ENCODE results near the gene SPPL2C. TPM values are rescaled to one million over a fixed set of nuclear protein-coding genes. Genes with fewer than 3 reads are reported as not detected.

Gene SPPL2C
- total RNA-seq: not detected in 2 replicates

- DNase-seq: no peak
Observed at GRCh38 chr17:45844695-45845375, at the start of gene SPPL2C. Gene SPPL2C (plus strand): TSS chr17:45844881. CDS start chr17:45844907, 26 bp downstream.

- no peak for DNase-seq
Observed at GRCh38 chr17:45800816-45801215, 43.9 kb upstream of the SPPL2C start.

DNA sequence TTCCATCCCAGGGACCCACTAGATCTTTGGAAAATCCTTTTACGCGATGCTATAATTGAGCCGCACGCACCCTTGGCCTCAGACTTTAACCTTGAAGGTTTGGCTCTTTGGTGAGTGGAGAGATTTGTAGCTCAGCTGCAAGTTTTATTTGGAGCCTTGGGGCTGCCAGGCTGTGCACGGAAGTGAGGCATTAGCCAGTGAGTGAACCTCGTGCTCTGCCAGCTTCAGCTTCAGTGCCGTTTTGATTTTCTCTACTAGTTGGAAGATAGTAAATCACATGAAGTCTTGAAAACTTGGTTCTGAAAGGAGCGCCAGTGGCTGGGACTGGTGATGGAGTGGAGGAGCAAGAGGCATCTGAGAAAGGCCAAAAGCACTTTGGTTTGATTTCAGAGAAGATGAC lies 43.3 kb upstream of the SPPL2C start:
- no peak for DNase-seq

- DNase-seq: no peak
Observed at GRCh38 chr17:45808845-45809244, 35.8 kb upstream of the SPPL2C start.

DNA sequence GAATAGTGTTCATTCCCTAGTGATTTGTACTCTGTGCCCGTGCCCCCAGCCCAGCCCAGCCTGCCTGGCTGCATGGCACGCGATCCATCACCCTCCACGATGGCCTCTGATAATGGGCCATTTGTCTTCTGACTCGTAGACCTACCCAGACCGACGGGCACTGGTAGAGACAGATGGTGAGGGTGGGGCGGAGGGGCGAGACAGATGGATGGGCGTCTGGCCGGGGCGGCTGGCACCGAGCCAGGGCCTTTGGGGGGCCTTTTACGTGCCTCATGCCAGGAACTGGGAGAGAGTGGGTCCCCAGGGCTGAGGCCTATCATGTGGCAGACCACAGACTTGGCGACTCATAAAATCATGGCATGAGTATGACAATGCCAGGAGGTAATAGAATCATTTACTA lies 35.2 kb upstream of the SPPL2C start:
- DNase-seq: no peak

- DNase-seq: peak; percentile 9
Observed at GRCh38 chr17:45812102-45812501, 32.6 kb upstream of the SPPL2C start.

GRCh38 chr17:45813048-45813725 lies 31.5 kb upstream of the SPPL2C start:
- peak; percentile 30 for DNase-seq

DNA sequence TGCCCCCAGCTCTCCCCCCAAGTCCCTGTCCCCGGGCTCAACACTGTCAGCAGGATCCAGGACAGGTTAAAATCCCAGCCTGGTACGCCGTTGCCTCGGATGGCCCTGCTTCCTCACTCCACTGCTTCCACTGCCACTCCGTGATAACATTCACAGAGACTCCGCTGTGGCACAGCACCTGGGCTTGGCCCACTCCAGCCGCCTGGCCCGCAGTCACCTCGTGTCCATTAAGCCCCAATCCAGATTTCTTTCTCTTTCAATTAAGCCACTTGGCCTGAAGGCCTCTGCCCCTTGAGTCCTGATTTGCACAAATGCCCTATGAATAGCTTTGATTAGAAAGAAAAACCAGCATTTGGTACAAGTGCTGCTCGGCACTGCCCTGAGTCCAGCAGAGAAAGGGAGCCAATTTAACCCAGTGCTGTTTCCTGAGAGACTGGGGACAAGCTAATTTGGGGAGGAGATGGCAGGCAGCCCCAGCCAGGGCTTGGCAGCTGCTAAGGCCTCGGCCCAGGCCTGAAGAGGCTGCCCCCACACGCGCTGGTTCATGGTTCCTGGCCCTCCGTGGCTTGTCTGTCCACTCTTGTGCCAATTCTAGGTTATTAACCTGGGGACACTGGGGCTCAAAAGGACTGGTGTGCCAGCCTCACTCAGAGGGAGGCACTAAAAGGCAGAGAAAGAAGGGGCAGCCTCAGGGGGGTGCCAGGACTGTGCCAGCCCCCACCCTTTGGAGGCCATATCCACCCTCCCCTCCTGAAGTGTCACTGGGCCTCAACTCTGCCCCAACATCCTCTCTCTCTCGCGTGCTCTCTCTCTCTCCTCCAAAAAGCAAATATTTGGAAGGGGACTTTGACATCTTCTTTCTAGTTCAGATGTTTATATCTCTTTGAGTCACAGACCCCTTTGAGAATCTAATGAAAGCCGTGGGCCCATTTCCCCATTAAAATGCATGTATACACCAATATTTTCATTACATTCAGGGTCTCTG lies 29.8 kb upstream of the SPPL2C start:
- no peak for DNase-seq

- no peak for DNase-seq
Observed at GRCh38 chr17:45815752-45816151, 28.9 kb upstream of the SPPL2C start.

DNA sequence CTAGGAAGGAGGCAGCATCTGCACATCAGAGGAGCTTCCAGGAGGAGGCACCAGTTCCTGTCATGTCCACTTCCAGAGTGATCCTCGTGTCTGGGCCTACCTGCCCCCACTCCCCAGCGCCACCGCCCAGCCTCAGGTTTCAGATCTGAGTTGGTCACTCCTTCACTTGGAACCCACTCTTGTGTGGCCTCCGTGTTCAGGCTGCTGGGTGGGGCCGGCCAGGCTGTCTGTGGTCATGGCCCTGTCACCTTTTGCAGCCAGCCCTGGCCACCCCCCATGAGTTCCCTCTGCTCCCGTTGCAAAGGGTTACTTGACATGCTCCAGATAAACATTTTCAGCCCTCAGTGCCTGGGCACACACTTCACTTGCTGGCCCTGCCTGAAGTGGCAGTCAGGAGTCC lies 26.6 kb upstream of the SPPL2C start:
- DNase-seq: no peak

DNA sequence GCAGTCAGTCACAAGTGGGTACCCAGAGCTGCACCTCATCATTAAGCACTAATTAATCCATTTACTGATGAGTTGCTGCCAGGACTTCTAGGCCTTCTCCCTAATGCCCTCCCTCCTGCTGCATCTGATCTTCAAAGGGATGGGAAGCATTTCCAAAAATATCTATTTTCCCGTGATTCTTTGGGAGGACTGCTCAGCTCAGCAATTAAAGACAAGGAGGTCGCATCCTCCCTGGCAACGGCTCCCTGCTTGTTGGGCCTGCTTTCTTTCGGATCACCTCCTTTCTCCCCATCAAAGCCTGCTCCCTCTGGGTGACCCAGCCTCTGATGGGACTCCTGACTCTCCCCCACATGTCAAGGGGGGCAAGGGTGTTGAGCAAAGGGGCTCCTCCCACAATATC lies 26.0 kb upstream of the SPPL2C start:
- no peak for DNase-seq

DNA sequence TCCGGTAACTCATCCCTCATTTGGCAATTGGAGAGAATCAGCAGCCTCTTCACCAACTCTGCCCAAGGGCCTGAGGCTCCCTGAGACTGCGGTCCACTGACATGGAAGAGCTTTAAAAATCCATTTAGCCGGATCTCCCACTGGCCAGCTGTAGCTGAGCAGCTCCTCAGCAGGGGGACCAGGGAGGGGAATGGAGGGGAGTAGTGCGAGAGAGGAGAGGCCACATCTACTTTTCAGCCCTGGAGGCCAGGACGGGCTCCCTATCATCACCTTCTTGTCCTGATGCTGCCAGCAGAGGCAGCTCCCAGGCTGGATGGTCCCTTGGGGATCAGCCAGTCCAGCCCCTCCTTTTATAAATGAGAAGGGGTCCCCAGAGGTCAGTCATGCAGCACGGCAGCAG lies 25.0 kb upstream of the SPPL2C start:
- no peak for DNase-seq

DNA sequence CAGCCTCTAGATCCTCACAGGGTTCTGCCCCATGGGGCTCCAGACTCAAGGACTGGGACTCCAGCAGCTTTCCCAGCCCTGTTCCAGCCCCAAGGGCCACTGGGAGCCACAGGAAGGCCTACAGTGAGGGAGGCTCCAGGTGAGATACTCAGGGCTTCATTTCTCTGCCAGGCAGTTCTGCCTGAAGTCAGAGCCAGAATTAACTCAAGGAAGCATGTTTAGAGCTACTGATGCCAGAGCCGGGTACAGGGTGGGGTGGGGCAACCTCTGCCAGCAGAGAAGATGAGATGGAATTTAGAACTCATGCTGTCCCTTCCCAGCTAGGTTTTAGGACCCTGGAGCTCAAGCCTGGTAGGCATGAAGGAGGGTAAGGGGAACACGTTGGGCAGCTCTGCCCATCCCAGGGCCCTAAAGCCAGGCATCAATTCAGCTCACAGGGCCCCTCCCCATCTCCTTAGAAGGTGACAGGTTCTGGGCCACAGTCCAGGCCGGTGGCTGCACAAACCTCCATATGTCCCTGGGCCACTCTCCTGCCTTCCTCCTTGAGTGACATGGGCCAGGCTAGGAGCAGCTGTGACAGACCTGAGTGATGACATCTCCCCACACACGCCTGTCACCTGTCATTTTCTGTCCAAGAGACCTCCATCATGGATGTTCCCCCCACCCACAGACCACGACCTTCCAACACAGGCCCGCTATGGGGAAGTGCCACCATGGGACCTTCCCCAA lies 24.5 kb upstream of the SPPL2C start:
- no peak for DNase-seq

GRCh38 chr17:45821147-45821546 lies 23.5 kb upstream of the SPPL2C start:
- no peak for DNase-seq

DNA sequence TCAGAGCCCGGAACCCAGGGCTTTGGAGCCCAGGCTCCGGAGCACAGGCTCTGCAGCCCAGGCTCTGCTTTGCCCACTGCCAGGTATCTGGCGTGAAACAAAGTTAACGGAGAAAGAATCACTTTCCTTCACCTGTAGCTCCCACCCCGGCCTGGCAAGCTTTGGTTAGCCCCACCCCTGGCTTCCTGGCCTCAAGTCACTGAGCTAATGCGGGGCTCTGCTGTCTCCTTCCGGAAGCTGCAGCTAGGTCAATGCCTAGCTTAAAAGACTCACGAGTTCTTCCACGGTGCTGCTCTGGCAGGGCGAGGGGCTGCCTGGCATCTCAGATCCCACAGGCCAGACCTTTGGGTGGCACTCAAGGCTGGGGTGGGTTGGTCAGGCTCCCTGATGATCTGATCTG lies 21.1 kb upstream of the SPPL2C start:
- no peak for DNase-seq

DNA sequence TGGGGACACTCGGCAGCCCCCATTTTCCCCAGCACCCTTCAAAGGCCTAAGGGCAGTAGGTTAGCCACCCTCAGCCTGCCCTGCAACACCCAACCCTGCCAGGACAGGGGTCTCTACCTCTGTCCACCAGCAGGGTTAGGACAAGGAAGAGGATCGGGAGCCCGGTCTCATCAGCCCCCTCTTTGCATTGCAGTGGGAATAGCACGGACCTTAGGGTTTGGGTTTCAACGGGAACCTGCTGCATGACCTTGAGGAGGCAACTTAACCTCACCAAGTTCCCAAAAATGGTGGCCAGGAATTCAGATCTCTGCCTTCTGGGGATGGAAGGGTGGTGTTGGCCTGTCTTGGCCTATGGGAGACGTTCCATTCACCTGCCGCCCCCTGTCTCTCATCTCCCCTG lies 20.2 kb upstream of the SPPL2C start:
- no peak for DNase-seq

DNA sequence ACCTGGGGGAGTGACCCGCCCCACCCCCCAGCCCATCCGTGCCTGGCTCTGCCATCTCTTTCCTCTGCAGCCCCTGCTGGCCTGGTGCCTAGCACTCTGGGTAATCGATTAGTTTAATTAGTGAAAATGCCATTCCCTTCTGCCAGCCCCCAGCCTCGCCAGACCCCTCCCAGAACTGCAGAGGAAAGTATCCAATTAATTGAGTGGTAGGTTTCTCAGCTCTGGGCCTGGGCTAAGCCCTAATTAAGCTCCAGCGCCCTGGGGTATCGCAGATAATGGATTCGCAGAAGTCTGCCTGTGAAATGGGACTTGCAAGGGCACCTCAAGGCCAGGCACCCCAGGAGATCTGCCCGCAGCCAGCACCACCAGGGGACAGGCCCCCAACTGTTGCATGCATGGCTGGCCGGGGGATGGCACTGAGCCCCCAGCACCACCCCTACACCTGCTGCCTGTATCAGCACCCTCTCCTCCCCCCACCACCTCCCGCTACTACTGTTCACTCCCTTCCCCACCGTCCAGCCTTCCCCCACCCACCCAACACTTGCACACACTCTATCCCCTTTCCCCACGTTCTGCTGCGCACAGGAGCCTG lies 19.7 kb upstream of the SPPL2C start:
- DNase-seq: no peak

- no peak for DNase-seq
Observed at GRCh38 chr17:45825792-45826191, 18.9 kb upstream of the SPPL2C start.

DNA sequence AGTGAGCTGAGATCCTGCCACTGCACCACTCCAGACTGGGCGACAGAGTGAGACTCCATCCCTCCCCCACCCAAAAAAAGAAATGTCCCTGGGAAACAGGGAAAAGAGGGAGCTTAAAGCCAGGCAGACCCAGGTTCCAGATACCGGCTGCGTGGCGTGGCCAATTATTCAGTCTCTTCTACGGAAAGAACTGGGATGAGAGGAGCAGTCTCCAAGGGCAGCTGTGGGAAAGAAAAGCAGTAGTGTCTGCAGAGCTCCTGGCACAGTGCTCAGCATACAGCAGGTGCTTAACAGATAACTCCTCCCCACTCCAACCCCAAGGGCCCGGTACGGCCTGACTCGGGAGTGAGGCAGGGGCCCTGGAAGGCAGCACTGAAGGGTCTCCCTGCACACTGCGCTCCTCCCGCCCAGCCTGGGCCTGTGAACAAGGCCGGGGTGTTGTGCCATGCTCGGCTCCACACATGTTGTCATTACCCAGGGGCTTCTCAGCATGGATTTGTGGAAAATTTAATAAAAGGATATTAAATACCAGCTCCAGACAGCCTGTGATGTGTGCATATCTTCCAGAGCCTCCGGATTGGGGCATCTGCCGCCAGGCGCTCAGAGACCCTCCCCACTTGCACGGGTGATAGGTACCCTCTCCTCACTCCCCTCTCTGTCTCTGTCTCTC lies 17.6 kb upstream of the SPPL2C start:
- DNase-seq: no peak

DNA sequence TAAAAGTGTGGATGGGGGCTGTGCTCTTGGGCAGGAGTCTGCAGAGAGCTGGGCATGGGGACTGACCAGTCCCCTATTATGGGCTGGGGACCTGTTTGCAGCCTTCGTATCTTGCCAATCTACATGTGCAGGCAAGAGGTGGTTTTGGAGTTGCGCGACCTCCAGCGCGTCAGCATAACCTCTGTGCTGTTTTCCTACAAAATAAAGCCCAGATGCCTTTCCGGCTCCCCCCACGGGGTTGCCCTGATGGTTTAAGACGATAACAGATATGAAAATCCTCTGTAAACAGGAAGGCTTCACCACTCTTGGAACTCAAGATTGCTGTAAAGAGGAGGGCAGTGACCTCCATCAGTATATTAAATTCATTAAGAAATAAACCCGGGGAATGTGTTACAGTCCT lies 16.5 kb upstream of the SPPL2C start:
- DNase-seq: no peak

GRCh38 chr17:45828582-45829133 lies 16.0 kb upstream of the SPPL2C start:
- DNase-seq: no peak
